Prostate gland (tissue), 2 donors: ENCODE data around the gene INTS2.

ENCODE experiments used
- CTCF ChIP-seq, 4 experiments: fragments of 200-600 bp in 2 of 4; fragments of 450-650 bp in 2 of 4; sonication (generic) in 2 of 4; IDR thresholded peaks; 1 replicate in 3 of 4; 2 replicates in 1 of 4; pipeline ENCODE4 v1.5.1; 2016 to 2019; ENCODE audit warnings: antibody characterized with exemption in 4 of 4, mild to moderate bottlenecking in 2 of 4, moderate library complexity in 2 of 4
- POLR2A ChIP-seq: fragments of 450-650 bp; IDR thresholded peaks from one replicate; pipeline ENCODE4 v1.6.1; 2016; ENCODE audit warnings: antibody characterized with exemption, mild to moderate bottlenecking
- POLR2AphosphoS5 ChIP-seq: sonication (generic); formaldehyde crosslinking; IDR thresholded peaks from one replicate; pipeline ENCODE4 v1.6.1; 2017; ENCODE audit warnings: antibody characterized with exemption

- TF ChIP-seq CTCF (IDR thresholded peaks at IDR 0.05): no peak
- TF ChIP-seq POLR2A: no peak
- no peak for TF ChIP-seq POLR2AphosphoS5
These were observed 59.7 kb downstream of the INTS2 start for GRCh38 chr17:61868074-61868473.
